ENCODE results near the gene SLC38A1. TPM values are rescaled to one million over a fixed set of nuclear protein-coding genes. Genes with fewer than 3 reads are reported as not detected.
"Not testable (repeated sequence)": the region's sequence is repeated elsewhere in the genome, so short reads cannot be mapped to it uniquely, and the experiment has no call there.

SLC38A1 gene
- total RNA-seq, 1 donor from 2014 or later = 63.2 TPM

- not testable (repeated sequence) for H3K27me3 ChIP-seq (ENCODE audit: control insufficient read depth in 3 of 3, insufficient read depth in 3 of 3, low read length in 3 of 3); H3K4me1 ChIP-seq (ENCODE audit: control insufficient read depth in 3 of 3, insufficient read depth in 3 of 3, low read length in 3 of 3); H3K36me3 ChIP-seq (ENCODE audit: control insufficient read depth in 3 of 3, insufficient read depth in 3 of 3, low read length in 3 of 3); H3K27ac ChIP-seq (ENCODE audit: low read depth, low read length); H3K9ac ChIP-seq (ENCODE audit: low read depth in 1 of 3, low read length in 3 of 3); H3K4me3 ChIP-seq (ENCODE audit: low read length in 3 of 3)
- H3K9me3 ChIP-seq (ENCODE audit: control insufficient read depth in 3 of 3, low read length in 3 of 3) = peaks cover 7 to 15% (median 9%) of the 10 kb centered on the region in 3 donors
Measured at GRCh38 chr12:46285177-46285576, 16.3 kb upstream of the SLC38A1 start.

GRCh38 chr12:46282829-46283228 lies 14.0 kb upstream of the SLC38A1 start:
- Histone ChIP-seq H3K9ac (ENCODE audit: low read depth in 1 of 3, low read length in 3 of 3) (no peak overlapping the region), H3K4me3 (ENCODE audit: low read length in 3 of 3) (no peak overlapping the region), H3K27ac (ENCODE audit: low read depth, low read length) (no peak overlapping the region), H3K9me3 (ENCODE audit: control insufficient read depth in 3 of 3, low read length in 3 of 3) (peaks cover 7 to 15% (median 9%) of the 10 kb centered on the region in 3 donors), H3K36me3 (ENCODE audit: control insufficient read depth in 3 of 3, insufficient read depth in 3 of 3, low read length in 3 of 3) (no peaks in the 10 kb centered on the region), H3K27me3 (ENCODE audit: control insufficient read depth in 3 of 3, insufficient read depth in 3 of 3, low read length in 3 of 3) (no peaks in the 10 kb centered on the region), H3K4me1 (ENCODE audit: control insufficient read depth in 3 of 3, insufficient read depth in 3 of 3, low read length in 3 of 3) (no peaks in the 10 kb centered on the region)

GRCh38 chr12:46276756-46277155 lies 7.9 kb upstream of the SLC38A1 start:
- Histone ChIP-seq H3K27me3 (ENCODE audit: control insufficient read depth in 3 of 3, insufficient read depth in 3 of 3, low read length in 3 of 3) (peaks cover 0 to 2% (median 0%) of the 10 kb centered on the region in 3 donors), H3K9ac (ENCODE audit: low read depth in 1 of 3, low read length in 3 of 3) (no peak overlapping the region), H3K4me3 (ENCODE audit: low read length in 3 of 3) (no peak overlapping the region), H3K36me3 (ENCODE audit: control insufficient read depth in 3 of 3, insufficient read depth in 3 of 3, low read length in 3 of 3) (no peaks in the 10 kb centered on the region), H3K4me1 (ENCODE audit: control insufficient read depth in 3 of 3, insufficient read depth in 3 of 3, low read length in 3 of 3) (no peaks in the 10 kb centered on the region), H3K27ac (ENCODE audit: low read depth, low read length) (no peak overlapping the region), H3K9me3 (ENCODE audit: control insufficient read depth in 3 of 3, low read length in 3 of 3) (peaks cover 0 to under 1% (median 0%) of the 10 kb centered on the region in 3 donors)

- H3K36me3 ChIP-seq (ENCODE audit: control insufficient read depth in 3 of 3, insufficient read depth in 3 of 3, low read length in 3 of 3) = no peaks in the 10 kb centered on the region
- H3K27me3 ChIP-seq (ENCODE audit: control insufficient read depth in 3 of 3, insufficient read depth in 3 of 3, low read length in 3 of 3) = peaks cover 2 to 33% (median 2%) of the 10 kb centered on the region in 3 donors
- H3K9ac ChIP-seq (ENCODE audit: low read depth in 1 of 3, low read length in 3 of 3) = no peak overlapping the region
- H3K27ac ChIP-seq (ENCODE audit: low read depth, low read length) = no peak overlapping the region
- H3K4me3 ChIP-seq (ENCODE audit: low read length in 3 of 3) = no peak overlapping the region
- H3K4me1 ChIP-seq (ENCODE audit: control insufficient read depth in 3 of 3, insufficient read depth in 3 of 3, low read length in 3 of 3) = peaks cover 6 to 30% (median 18%) of the 10 kb centered on the region in 3 donors
- H3K9me3 ChIP-seq (ENCODE audit: control insufficient read depth in 3 of 3, low read length in 3 of 3) = no peaks in the 10 kb centered on the region
Measured at GRCh38 chr12:46271863-46272262, 3.0 kb upstream of the SLC38A1 start.

- H3K9me3 ChIP-seq (ENCODE audit: control insufficient read depth in 3 of 3, low read length in 3 of 3) = no peaks in the 10 kb centered on the region
- peak overlapping the region; percentile 76 to 92 (median 87) for H3K4me3 ChIP-seq (ENCODE audit: low read length in 3 of 3)
- peaks cover 12 to 32% (median 22%) of the 10 kb centered on the region in 3 donors for H3K4me1 ChIP-seq (ENCODE audit: control insufficient read depth in 3 of 3, insufficient read depth in 3 of 3, low read length in 3 of 3)
- peak overlapping the region; percentile 5 for H3K27ac ChIP-seq (ENCODE audit: low read depth, low read length)
- H3K27me3 ChIP-seq (ENCODE audit: control insufficient read depth in 3 of 3, insufficient read depth in 3 of 3, low read length in 3 of 3) = peaks cover 2 to 37% (median 2%) of the 10 kb centered on the region in 3 donors
- no peaks in the 10 kb centered on the region for H3K36me3 ChIP-seq (ENCODE audit: control insufficient read depth in 3 of 3, insufficient read depth in 3 of 3, low read length in 3 of 3)
- peak overlapping the region; percentile 69 to 92 (median 84) for H3K9ac ChIP-seq (ENCODE audit: low read depth in 1 of 3, low read length in 3 of 3)
Measured at GRCh38 chr12:46269429-46270241, 792 bp upstream of the SLC38A1 start.

GRCh38 chr12:46267825-46268582 lies 839 bp downstream of the SLC38A1 start:
- peak overlapping the region; percentile 69 to 92 (median 84) for H3K9ac ChIP-seq (ENCODE audit: low read depth in 1 of 3, low read length in 3 of 3)
- peak overlapping the region; percentile 76 to 92 (median 87) for H3K4me3 ChIP-seq (ENCODE audit: low read length in 3 of 3)
- peaks cover 15 to 32% (median 22%) of the 10 kb centered on the region in 3 donors for H3K4me1 ChIP-seq (ENCODE audit: control insufficient read depth in 3 of 3, insufficient read depth in 3 of 3, low read length in 3 of 3)
- peaks cover 2 to 37% (median 2%) of the 10 kb centered on the region in 3 donors for H3K27me3 ChIP-seq (ENCODE audit: control insufficient read depth in 3 of 3, insufficient read depth in 3 of 3, low read length in 3 of 3)
- H3K27ac ChIP-seq (ENCODE audit: low read depth, low read length) = peak overlapping the region; percentile 49
- no peaks in the 10 kb centered on the region for H3K36me3 ChIP-seq (ENCODE audit: control insufficient read depth in 3 of 3, insufficient read depth in 3 of 3, low read length in 3 of 3)
- H3K9me3 ChIP-seq (ENCODE audit: control insufficient read depth in 3 of 3, low read length in 3 of 3) = no peaks in the 10 kb centered on the region

- Histone ChIP-seq H3K9ac (ENCODE audit: low read depth in 1 of 3, low read length in 3 of 3) (peak overlapping the region; percentile 69 to 92 (median 84)), H3K4me3 (ENCODE audit: low read length in 3 of 3) (peak overlapping the region; percentile 76 to 92 (median 87))
Measured at GRCh38 chr12:46267575-46267824, 1.3 kb downstream of the SLC38A1 start.

GRCh38 chr12:46266869-46267574 lies 1.8 kb downstream of the SLC38A1 start:
- Histone ChIP-seq H3K4me3 (ENCODE audit: low read length in 3 of 3) (peak overlapping the region; percentile 76 to 92 (median 87)), H3K4me1 (ENCODE audit: control insufficient read depth in 3 of 3, insufficient read depth in 3 of 3, low read length in 3 of 3) (peaks cover 20 to 32% (median 22%) of the 10 kb centered on the region in 3 donors), H3K9me3 (ENCODE audit: control insufficient read depth in 3 of 3, low read length in 3 of 3) (no peaks in the 10 kb centered on the region), H3K27ac (ENCODE audit: low read depth, low read length) (peak overlapping the region; percentile 8), H3K36me3 (ENCODE audit: control insufficient read depth in 3 of 3, insufficient read depth in 3 of 3, low read length in 3 of 3) (no peaks in the 10 kb centered on the region), H3K27me3 (ENCODE audit: control insufficient read depth in 3 of 3, insufficient read depth in 3 of 3, low read length in 3 of 3) (peaks cover 2 to 37% (median 2%) of the 10 kb centered on the region in 3 donors), H3K9ac (ENCODE audit: low read depth in 1 of 3, low read length in 3 of 3) (peak overlapping the region; percentile 69 to 92 (median 84))

More at GRCh38 chr12:46267575-46267824, 1.3 kb downstream of the SLC38A1 start:
- H3K36me3 ChIP-seq (ENCODE audit: control insufficient read depth in 3 of 3, insufficient read depth in 3 of 3, low read length in 3 of 3) = no peaks in the 10 kb centered on the region
- H3K27me3 ChIP-seq (ENCODE audit: control insufficient read depth in 3 of 3, insufficient read depth in 3 of 3, low read length in 3 of 3) = peaks cover 2 to 37% (median 2%) of the 10 kb centered on the region in 3 donors
- peak overlapping the region; percentile 8 for H3K27ac ChIP-seq (ENCODE audit: low read depth, low read length)
- H3K9me3 ChIP-seq (ENCODE audit: control insufficient read depth in 3 of 3, low read length in 3 of 3) = no peaks in the 10 kb centered on the region
- peaks cover 19 to 32% (median 22%) of the 10 kb centered on the region in 3 donors for H3K4me1 ChIP-seq (ENCODE audit: control insufficient read depth in 3 of 3, insufficient read depth in 3 of 3, low read length in 3 of 3)

- Histone ChIP-seq H3K4me1 (ENCODE audit: control insufficient read depth in 3 of 3, insufficient read depth in 3 of 3, low read length in 3 of 3) (peaks cover 22 to 32% (median 25%) of the 10 kb centered on the region in 3 donors), H3K27me3 (ENCODE audit: control insufficient read depth in 3 of 3, insufficient read depth in 3 of 3, low read length in 3 of 3) (peaks cover 2 to 33% (median 2%) of the 10 kb centered on the region in 3 donors), H3K27ac (ENCODE audit: low read depth, low read length) (no peak overlapping the region), H3K9me3 (ENCODE audit: control insufficient read depth in 3 of 3, low read length in 3 of 3) (no peaks in the 10 kb centered on the region), H3K36me3 (ENCODE audit: control insufficient read depth in 3 of 3, insufficient read depth in 3 of 3, low read length in 3 of 3) (no peaks in the 10 kb centered on the region), H3K9ac (ENCODE audit: low read depth in 1 of 3, low read length in 3 of 3) (peak overlapping the region; percentile 69 to 92 (median 84)), H3K4me3 (ENCODE audit: low read length in 3 of 3) (peak overlapping the region in 2 of 3 donors; percentile 87 to 92)
Measured at GRCh38 chr12:46266382-46266791, 2.5 kb downstream of the SLC38A1 start.
